ENCODE measurements around the gene GTF3C5. TPM values are rescaled to one million over a fixed set of nuclear protein-coding genes. Genes with fewer than 3 reads are reported as not detected.
"Not testable (repeated sequence)": the region's sequence is repeated elsewhere in the genome, so short reads cannot be mapped to it uniquely, and the experiment has no call there.

Gene GTF3C5
- total and polyA plus RNA-seq, 4 donors: 17.8 to 91.6 (median 39.2) TPM

- Histone ChIP-seq H3K27me3 (ENCODE audit: control insufficient read depth in 1 of 2, insufficient read depth in 2 of 2, low read length in 1 of 2) (no peaks in the 10 kb centered on the region), H3K4me3 (ENCODE audit: low read length in 2 of 2) (no peak overlapping the region), H3K4me1 (ENCODE audit: control insufficient read depth in 1 of 2, insufficient read depth in 2 of 2, low read length in 2 of 2) (peaks cover 2 to 3% of the 10 kb centered on the region in 2 donors), H3K9me3 (ENCODE audit: control insufficient read depth, low read length) (no peaks in the 10 kb centered on the region), H3K27ac (ENCODE audit: low read depth in 1 of 2, low read length in 2 of 2) (no peak overlapping the region), H3K36me3 (ENCODE audit: control insufficient read depth in 1 of 2, insufficient read depth in 2 of 2, low read length in 1 of 2) (no peaks in the 10 kb centered on the region)
- ATAC-seq (ENCODE audit: low FRiP score) (no peak), DNase-seq (peak in 1 of 2 donors; percentile 47)
- intact Hi-C loops (cut with DNase I): no loop called here
- 91 to 97% methylated on average over 21 to 33 of the region's 33 CpGs for WGBS, 2 donors
These were observed 40.8 kb downstream of the GTF3C5 start for GRCh38 chr9:133071484-133072150.

DNA sequence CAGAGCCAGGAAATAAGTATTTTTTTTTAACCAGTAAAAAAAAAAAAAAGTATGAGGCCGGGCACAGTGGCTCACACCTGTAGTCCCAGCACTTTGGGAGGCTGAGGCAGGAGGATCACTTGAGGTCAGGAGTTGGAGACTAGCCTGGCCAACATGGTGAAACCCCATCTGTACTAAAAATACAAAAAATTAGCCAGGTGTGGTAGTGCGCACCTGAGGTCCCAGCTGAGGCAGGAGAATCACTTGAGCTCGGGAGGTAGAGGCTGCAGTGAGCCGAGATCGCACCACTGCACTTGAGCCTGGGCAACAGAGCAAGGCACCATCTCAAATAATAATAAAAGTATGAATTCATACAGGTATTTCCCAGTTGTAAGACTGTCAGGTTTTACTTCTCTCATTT, 41.4 kb downstream of the GTF3C5 start:
- H3K9me3 ChIP-seq (ENCODE audit: control insufficient read depth, low read length); H3K27me3 ChIP-seq (ENCODE audit: control insufficient read depth in 1 of 2, insufficient read depth in 2 of 2, low read length in 1 of 2); H3K4me3 ChIP-seq (ENCODE audit: low read length in 2 of 2); ATAC-seq (ENCODE audit: low FRiP score); H3K27ac ChIP-seq (ENCODE audit: low read depth in 1 of 2, low read length in 2 of 2); intact Hi-C loops (cut with DNase I); H3K36me3 ChIP-seq (ENCODE audit: control insufficient read depth in 1 of 2, insufficient read depth in 2 of 2, low read length in 1 of 2); DNase-seq; H3K4me1 ChIP-seq (ENCODE audit: control insufficient read depth in 1 of 2, insufficient read depth in 2 of 2, low read length in 2 of 2): not testable (repeated sequence)
- 96 to 97% methylated on average over 5 of the region's 5 CpGs for WGBS, 2 donors

DNA sequence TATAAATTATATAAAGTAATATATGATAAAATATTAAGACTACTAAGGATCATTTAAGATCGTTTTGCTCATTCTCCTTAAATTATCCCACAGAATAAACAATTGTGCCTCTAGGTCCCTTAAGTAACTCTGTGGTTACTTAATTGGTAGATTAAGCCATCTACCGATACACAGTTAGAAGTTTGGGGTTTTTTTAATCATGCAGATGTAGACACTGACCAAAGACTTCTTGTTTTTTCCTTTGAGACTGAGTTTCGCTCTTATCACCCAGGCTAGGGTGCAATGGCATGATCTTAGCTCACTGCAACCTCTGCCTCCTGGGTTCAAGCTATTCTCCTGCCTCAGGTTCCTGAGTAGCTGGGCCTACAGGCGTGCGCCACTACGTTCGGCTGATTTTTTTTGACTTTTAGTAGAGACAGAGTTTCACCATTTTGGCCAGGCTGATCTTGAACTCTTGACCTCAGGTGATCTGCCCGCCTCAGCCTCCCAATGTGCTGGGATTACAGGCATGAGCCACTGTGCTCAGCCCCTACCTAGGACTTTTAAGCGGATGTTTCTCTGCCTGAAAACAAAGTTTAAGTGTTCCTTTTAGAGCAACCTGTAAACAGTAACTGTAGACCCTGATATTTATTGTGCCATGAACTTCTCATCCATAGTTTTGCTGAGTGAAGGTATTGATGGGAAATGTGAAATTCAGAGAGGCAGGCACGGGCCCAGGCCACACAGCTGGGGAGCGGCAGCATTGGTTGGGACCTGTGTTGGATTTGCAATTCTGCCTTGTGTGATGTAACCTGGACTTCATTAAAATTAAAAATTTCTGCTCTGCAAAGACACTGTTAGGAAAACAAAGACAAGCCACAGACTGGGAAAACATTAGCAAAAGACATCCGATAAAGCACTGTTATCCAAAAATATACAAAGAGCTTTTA, 42.6 kb downstream of the GTF3C5 start:
- ATAC-seq (ENCODE audit: low FRiP score) (no peak), DNase-seq (peak in 1 of 2 donors; percentile 24)
- no peak overlapping the region for H3K27ac ChIP-seq (ENCODE audit: low read depth in 1 of 2, low read length in 2 of 2)
- H3K27me3 ChIP-seq (ENCODE audit: control insufficient read depth in 1 of 2, insufficient read depth in 2 of 2, low read length in 1 of 2): no peaks in the 10 kb centered on the region
- 83 to 85% methylated on average over 12 of the region's 12 CpGs for WGBS, 2 donors
- peaks cover 2 to 3% of the 10 kb centered on the region in 2 donors for H3K4me1 ChIP-seq (ENCODE audit: control insufficient read depth in 1 of 2, insufficient read depth in 2 of 2, low read length in 2 of 2)
- no peak overlapping the region for H3K4me3 ChIP-seq (ENCODE audit: low read length in 2 of 2)
- no peaks in the 10 kb centered on the region for H3K36me3 ChIP-seq (ENCODE audit: control insufficient read depth in 1 of 2, insufficient read depth in 2 of 2, low read length in 1 of 2)
- intact Hi-C loops (cut with DNase I): no loop called here
- H3K9me3 ChIP-seq (ENCODE audit: control insufficient read depth, low read length): no peaks in the 10 kb centered on the region

GRCh38 chr9:133074111-133074651, 43.4 kb downstream of the GTF3C5 start:
- Histone ChIP-seq H3K9me3 (ENCODE audit: control insufficient read depth, low read length) (no peaks in the 10 kb centered on the region), H3K36me3 (ENCODE audit: control insufficient read depth in 1 of 2, insufficient read depth in 2 of 2, low read length in 1 of 2) (no peaks in the 10 kb centered on the region), H3K4me3 (ENCODE audit: low read length in 2 of 2) (no peak overlapping the region), H3K4me1 (ENCODE audit: control insufficient read depth in 1 of 2, insufficient read depth in 2 of 2, low read length in 2 of 2) (peaks cover 2 to 3% of the 10 kb centered on the region in 2 donors), H3K27ac (ENCODE audit: low read depth in 1 of 2, low read length in 2 of 2) (no peak overlapping the region), H3K27me3 (ENCODE audit: control insufficient read depth in 1 of 2, insufficient read depth in 2 of 2, low read length in 1 of 2) (no peaks in the 10 kb centered on the region)
- intact Hi-C loops (cut with DNase I): no loop called here
- 55 to 56% methylated on average over 8 of the region's 8 CpGs for WGBS, 2 donors
- ATAC-seq (ENCODE audit: low FRiP score) (no peak), DNase-seq (peak in 1 of 2 donors; percentile 31)

DNA sequence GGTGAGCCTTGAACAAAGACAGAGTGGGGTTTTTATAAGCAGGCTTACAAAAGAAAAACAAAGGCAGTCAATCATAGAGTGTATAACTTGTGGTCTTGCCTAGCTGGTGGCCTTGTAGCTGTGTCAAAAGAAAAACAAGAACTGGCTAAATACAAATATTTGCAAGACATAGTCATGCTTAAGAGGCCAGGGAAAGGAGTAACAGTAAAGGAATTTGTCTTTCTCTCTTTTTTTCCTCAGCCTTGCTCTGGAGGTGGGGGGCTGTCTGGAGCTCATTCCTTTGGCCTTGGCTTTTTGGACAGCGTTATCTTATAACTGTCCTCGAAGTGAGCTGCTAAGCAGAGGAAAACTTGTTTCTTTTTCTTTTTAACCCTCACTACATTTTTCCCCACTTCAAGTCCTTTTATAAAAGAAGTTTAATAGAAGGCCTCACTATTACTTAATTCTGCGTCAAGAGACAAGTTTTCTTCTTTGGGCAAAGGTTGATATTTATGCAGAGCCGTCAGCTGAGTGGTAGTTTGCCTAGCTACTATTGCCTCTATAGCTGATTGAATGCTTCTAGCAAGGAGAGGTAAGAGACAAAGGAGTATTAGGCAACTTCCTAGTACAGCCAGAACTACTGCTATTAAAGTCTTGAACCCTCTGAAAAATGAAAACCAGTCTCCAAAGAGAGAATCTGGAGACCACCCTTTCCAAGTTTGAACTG, 45.3 kb downstream of the GTF3C5 start:
- Histone ChIP-seq H3K9me3 (ENCODE audit: control insufficient read depth, low read length) (no peaks in the 10 kb centered on the region), H3K4me3 (ENCODE audit: low read length in 2 of 2) (no peak overlapping the region), H3K27ac (ENCODE audit: low read depth in 1 of 2, low read length in 2 of 2) (no peak overlapping the region), H3K4me1 (ENCODE audit: control insufficient read depth in 1 of 2, insufficient read depth in 2 of 2, low read length in 2 of 2) (peaks cover 2 to 3% of the 10 kb centered on the region in 2 donors), H3K36me3 (ENCODE audit: control insufficient read depth in 1 of 2, insufficient read depth in 2 of 2, low read length in 1 of 2) (no peaks in the 10 kb centered on the region), H3K27me3 (ENCODE audit: control insufficient read depth in 1 of 2, insufficient read depth in 2 of 2, low read length in 1 of 2) (no peaks in the 10 kb centered on the region)
- intact Hi-C loops (cut with DNase I): no loop called here
- DNase-seq: no peak
- no peak for ATAC-seq (ENCODE audit: low FRiP score)
- WGBS, 2 donors: 21 to 22% methylated on average over 4 of the region's 4 CpGs

GRCh38 chr9:133076691-133077090, 45.9 kb downstream of the GTF3C5 start:
- Histone ChIP-seq H3K36me3 (ENCODE audit: control insufficient read depth in 1 of 2, insufficient read depth in 2 of 2, low read length in 1 of 2) (no peaks in the 10 kb centered on the region), H3K9me3 (ENCODE audit: control insufficient read depth, low read length) (no peaks in the 10 kb centered on the region), H3K27ac (ENCODE audit: low read depth in 1 of 2, low read length in 2 of 2) (no peak overlapping the region), H3K4me1 (ENCODE audit: control insufficient read depth in 1 of 2, insufficient read depth in 2 of 2, low read length in 2 of 2) (peaks cover 2 to 3% of the 10 kb centered on the region in 2 donors), H3K4me3 (ENCODE audit: low read length in 2 of 2) (no peak overlapping the region), H3K27me3 (ENCODE audit: control insufficient read depth in 1 of 2, insufficient read depth in 2 of 2, low read length in 1 of 2) (no peaks in the 10 kb centered on the region)
- WGBS, 2 donors: 96% methylated on average over 4 of the region's 4 CpGs
- DNase-seq (no peak), ATAC-seq (ENCODE audit: low FRiP score) (no peak)
- intact Hi-C loops (cut with DNase I): no loop called here

GRCh38 chr9:133078486-133078885, 47.7 kb downstream of the GTF3C5 start:
- no peaks in the 10 kb centered on the region for H3K9me3 ChIP-seq (ENCODE audit: control insufficient read depth, low read length)
- ATAC-seq (ENCODE audit: low FRiP score) (no peak), DNase-seq (no peak)
- H3K4me1 ChIP-seq (ENCODE audit: control insufficient read depth in 1 of 2, insufficient read depth in 2 of 2, low read length in 2 of 2): peaks cover 2 to 3% of the 10 kb centered on the region in 2 donors
- no peak overlapping the region for H3K4me3 ChIP-seq (ENCODE audit: low read length in 2 of 2)
- intact Hi-C loops (cut with DNase I): no loop called here
- H3K27me3 ChIP-seq (ENCODE audit: control insufficient read depth in 1 of 2, insufficient read depth in 2 of 2, low read length in 1 of 2): no peaks in the 10 kb centered on the region
- H3K36me3 ChIP-seq (ENCODE audit: control insufficient read depth in 1 of 2, insufficient read depth in 2 of 2, low read length in 1 of 2): no peaks in the 10 kb centered on the region
- no peak overlapping the region for H3K27ac ChIP-seq (ENCODE audit: low read depth in 1 of 2, low read length in 2 of 2)
- WGBS, 2 donors: 87 to 90% methylated on average over 14 of the region's 14 CpGs

GRCh38 chr9:133080161-133080560, 49.4 kb downstream of the GTF3C5 start:
- Histone ChIP-seq H3K27ac (ENCODE audit: low read depth in 1 of 2, low read length in 2 of 2) (no peak overlapping the region), H3K4me1 (ENCODE audit: control insufficient read depth in 1 of 2, insufficient read depth in 2 of 2, low read length in 2 of 2) (peaks cover 2 to 3% of the 10 kb centered on the region in 2 donors), H3K9me3 (ENCODE audit: control insufficient read depth, low read length) (no peaks in the 10 kb centered on the region), H3K4me3 (ENCODE audit: low read length in 2 of 2) (no peak overlapping the region), H3K36me3 (ENCODE audit: control insufficient read depth in 1 of 2, insufficient read depth in 2 of 2, low read length in 1 of 2) (no peaks in the 10 kb centered on the region), H3K27me3 (ENCODE audit: control insufficient read depth in 1 of 2, insufficient read depth in 2 of 2, low read length in 1 of 2) (no peaks in the 10 kb centered on the region)
- ATAC-seq (ENCODE audit: low FRiP score) (no peak), DNase-seq (no peak)
- WGBS, 2 donors: 68 to 72% methylated on average over 7 of the region's 7 CpGs
- intact Hi-C loops (cut with DNase I): no loop called here
